ENCODE results near the gene PLET1. TPM values are rescaled to one million over a fixed set of nuclear protein-coding genes. Genes with fewer than 3 reads are reported as not detected.

The PLET1 gene
- total and polyA plus RNA-seq, 4 donors = not detected

- Histone ChIP-seq H3K4me3 (ENCODE audit: low read depth in 1 of 3, low read length in 3 of 3) (no peak overlapping the region), H3K9me3 (ENCODE audit: control insufficient read depth in 4 of 4, low read length in 3 of 4) (no peaks in the 10 kb centered on the region), H3K27ac (ENCODE audit: low read depth in 1 of 2, low read length in 2 of 2) (no peak overlapping the region), H3K4me1 (ENCODE audit: control insufficient read depth in 4 of 4, insufficient read depth in 4 of 4, low read length in 3 of 4) (peaks cover 3 to 12% (median 8%) of the 10 kb centered on the region in 4 donors), H3K36me3 (ENCODE audit: control insufficient read depth in 4 of 4, insufficient read depth in 3 of 4, low read depth in 1 of 4, low read length in 3 of 4) (no peaks in the 10 kb centered on the region), H3K9ac (ENCODE audit: low read depth in 1 of 2, low read length in 2 of 2) (no peak overlapping the region), H3K27me3 (ENCODE audit: control insufficient read depth in 4 of 4, insufficient read depth in 4 of 4, low read length in 3 of 4) (no peaks in the 10 kb centered on the region)
- peak; percentile 40 to 52 for TF ChIP-seq HNF4A (conservative IDR thresholded peaks at IDR 0.05)
- no peak for TF ChIP-seq YY1 (IDR thresholded peaks at IDR 0.05)
- WGBS = 91% methylated on average over 6 of the region's 6 CpGs
- DNase-seq (ENCODE audit: low spot score) = no peak
These were observed 30.5 kb upstream of the PLET1 start for GRCh38 chr11:112291191-112291590.

GRCh38 chr11:112290493-112290850, 29.8 kb upstream of the PLET1 start:
- peak overlapping the region in 1 of 2 donors; percentile 12 for H3K27ac ChIP-seq (ENCODE audit: low read depth in 1 of 2, low read length in 2 of 2)

More at GRCh38 chr11:112290493-112290850, 29.8 kb upstream of the PLET1 start:
- WGBS = 26% methylated on average over 4 of the region's 4 CpGs
- Histone ChIP-seq H3K9ac (ENCODE audit: low read depth in 1 of 2, low read length in 2 of 2) (no peak overlapping the region), H3K9me3 (ENCODE audit: control insufficient read depth in 4 of 4, low read length in 3 of 4) (no peaks in the 10 kb centered on the region), H3K36me3 (ENCODE audit: control insufficient read depth in 4 of 4, insufficient read depth in 3 of 4, low read depth in 1 of 4, low read length in 3 of 4) (no peaks in the 10 kb centered on the region), H3K4me3 (ENCODE audit: low read depth in 1 of 3, low read length in 3 of 3) (peak overlapping the region; percentile 55 to 62 (median 61)), H3K27me3 (ENCODE audit: control insufficient read depth in 4 of 4, insufficient read depth in 4 of 4, low read length in 3 of 4) (no peaks in the 10 kb centered on the region), H3K4me1 (ENCODE audit: control insufficient read depth in 4 of 4, insufficient read depth in 4 of 4, low read length in 3 of 4) (peaks cover 3 to 12% (median 8%) of the 10 kb centered on the region in 4 donors)
- DNase-seq (ENCODE audit: low spot score) = no peak
- TF ChIP-seq GABPA (IDR thresholded peaks at IDR 0.05 in 1 of 2, conservative IDR thresholded peaks at IDR 0.05 in 1 of 2) (no peak), ZBTB33 (IDR thresholded peaks at IDR 0.05) (no peak), RAD21 (IDR thresholded peaks at IDR 0.05) (no peak), EGR1 (IDR thresholded peaks at IDR 0.05; ENCODE audit: low read depth in 2 of 2) (no peak), MAX (IDR thresholded peaks at IDR 0.05) (no peak), REST (IDR thresholded peaks at IDR 0.05) (no peak)
